DMS79 treated with DMSO at 0.1 percent for 48 hours (cell line): Measurements from ENCODE around the gene IP6K3.

Experiments used
- DNase-seq: peaks from one replicate; lab custom pipeline; 2025; lab: John Stamatoyannopoulos, UW

Gene IP6K3

GRCh38 chr6:33723371-33724085 is 23.2 kb downstream of the IP6K3 start:
- no peak for DNase-seq

GRCh38 chr6:33722103-33722623 is 24.5 kb downstream of the IP6K3 start:
- DNase-seq = no peak

GRCh38 chr6:33721508-33721907 is 25.2 kb downstream of the IP6K3 start:
- no peak for DNase-seq

GRCh38 chr6:33720998-33721397 is 25.7 kb downstream of the IP6K3 start:
- no peak for DNase-seq

- peak; percentile 99 for DNase-seq
Measured at GRCh38 chr6:33719326-33719987, 27.2 kb downstream of the IP6K3 start.

GRCh38 chr6:33718713-33719112 is 28.0 kb downstream of the IP6K3 start:
- DNase-seq = no peak

- peak; percentile 67 for DNase-seq
Measured at GRCh38 chr6:33717934-33718455, 28.7 kb downstream of the IP6K3 start.

- DNase-seq = no peak
Measured at GRCh38 chr6:33716890-33717632, 29.6 kb downstream of the IP6K3 start.

GRCh38 chr6:33716379-33716778 is 30.3 kb downstream of the IP6K3 start:
- peak; percentile 35 for DNase-seq

GRCh38 chr6:33714385-33715040 is 32.2 kb downstream of the IP6K3 start:
- DNase-seq = no peak

GRCh38 chr6:33713786-33714185 is 32.9 kb downstream of the IP6K3 start:
- DNase-seq = no peak

- no peak for DNase-seq
Measured at GRCh38 chr6:33712914-33713313, 33.8 kb downstream of the IP6K3 start.

- peak; percentile 97 for DNase-seq
Measured at GRCh38 chr6:33711140-33712129, 35.3 kb downstream of the IP6K3 start, which contains the start of gene UQCC2. UQCC2 (minus strand) TSS chr6:33711700; CDS start chr6:33711686, 14 bp downstream.

- peak; percentile 23 for DNase-seq
Measured at GRCh38 chr6:33710296-33711121, 36.2 kb downstream of the IP6K3 start.

- DNase-seq = no peak
Measured at GRCh38 chr6:33709605-33710295, 37.0 kb downstream of the IP6K3 start.

- DNase-seq = no peak
Measured at GRCh38 chr6:33708516-33709204, 38.0 kb downstream of the IP6K3 start.

GRCh38 chr6:33707771-33708170 is 38.9 kb downstream of the IP6K3 start:
- no peak for DNase-seq

GRCh38 chr6:33705955-33706725 is 40.6 kb downstream of the IP6K3 start:
- no peak for DNase-seq
